ENCODE data around the gene SRRM1. TPM values are rescaled to one million over a fixed set of nuclear protein-coding genes. Genes with fewer than 3 reads are reported as not detected.
A peak's percentile ranks its signal among the peaks of the same experiment; 100 is the strongest.
"Not testable (repeated sequence)": the region's sequence is repeated elsewhere in the genome, so short reads cannot be mapped to it uniquely, and the experiment has no call there.

Gene SRRM1
- total RNA-seq, 2 donors from 2014 or later: 208 to 250 TPM

- DNase-seq (ENCODE audit: low spot score in 2 of 2) (no peak), ATAC-seq (no peak)
- H3K27ac Mint-ChIP-seq: no peak overlapping the region
- H3K36me3 Mint-ChIP-seq: no peaks in the 10 kb centered on the region
- H3K9me3 Mint-ChIP-seq: peaks cover 0 to 4% of the 10 kb centered on the region in 2 donors
Measured at GRCh38 chr1:24720152-24720551, 77.0 kb downstream of the SRRM1 start.

- no peak for ATAC-seq
- H3K9me3 Mint-ChIP-seq: peaks cover 0 to 4% of the 10 kb centered on the region in 2 donors
- no peaks in the 10 kb centered on the region for H3K36me3 Mint-ChIP-seq
- no peak for DNase-seq (ENCODE audit: low spot score in 2 of 2)
- no peak overlapping the region for H3K27ac Mint-ChIP-seq
Measured at GRCh38 chr1:24721533-24721932, 78.4 kb downstream of the SRRM1 start.

- H3K9me3 Mint-ChIP-seq; H3K27ac Mint-ChIP-seq; DNase-seq (ENCODE audit: low spot score in 2 of 2); H3K36me3 Mint-ChIP-seq: not testable (repeated sequence)
- peak; percentile 46 to 50 for ATAC-seq
Measured at GRCh38 chr1:24722073-24723035, 79.3 kb downstream of the SRRM1 start.

Other genes with a start within 250 kb of the SRRM1 start
- 1 to 10 TPM; 6.1 to 7.0 TPM for gene STPG1, start 229.5 kb upstream of the SRRM1 start, total RNA-seq
- 10 to 100 TPM; 40.7 to 66.1 TPM for gene NIPAL3, start 227.5 kb upstream of the SRRM1 start, total RNA-seq
- 10 to 100 TPM; 43.6 to 51.8 TPM for gene RCAN3, start 140.5 kb upstream of the SRRM1 start, total RNA-seq
- under 1 TPM; 0.05 to 0.14 TPM for gene NCMAP, start 87.2 kb upstream of the SRRM1 start, total RNA-seq
- 10 to 100 TPM; 16.2 to 30.0 TPM for gene CLIC4, start 102.1 kb downstream of the SRRM1 start, total RNA-seq

Measured in activated naive CD4-positive, alpha-beta T cell treated with anti-CD3 and anti-CD28 coated beads, Interleukin-2, amount 50 U/mL, for 72 hours (primary cell).